ENCODE results near the gene CBX3. TPM values are rescaled to one million over a fixed set of nuclear protein-coding genes. Genes with fewer than 3 reads are reported as not detected.

CBX3 gene
- total and polyA plus RNA-seq, 2 of the 13 experiments (the other 11 are each of a cell fraction or from before 2014, with no cell fraction given), result 53.9 to 249 TPM

DNA sequence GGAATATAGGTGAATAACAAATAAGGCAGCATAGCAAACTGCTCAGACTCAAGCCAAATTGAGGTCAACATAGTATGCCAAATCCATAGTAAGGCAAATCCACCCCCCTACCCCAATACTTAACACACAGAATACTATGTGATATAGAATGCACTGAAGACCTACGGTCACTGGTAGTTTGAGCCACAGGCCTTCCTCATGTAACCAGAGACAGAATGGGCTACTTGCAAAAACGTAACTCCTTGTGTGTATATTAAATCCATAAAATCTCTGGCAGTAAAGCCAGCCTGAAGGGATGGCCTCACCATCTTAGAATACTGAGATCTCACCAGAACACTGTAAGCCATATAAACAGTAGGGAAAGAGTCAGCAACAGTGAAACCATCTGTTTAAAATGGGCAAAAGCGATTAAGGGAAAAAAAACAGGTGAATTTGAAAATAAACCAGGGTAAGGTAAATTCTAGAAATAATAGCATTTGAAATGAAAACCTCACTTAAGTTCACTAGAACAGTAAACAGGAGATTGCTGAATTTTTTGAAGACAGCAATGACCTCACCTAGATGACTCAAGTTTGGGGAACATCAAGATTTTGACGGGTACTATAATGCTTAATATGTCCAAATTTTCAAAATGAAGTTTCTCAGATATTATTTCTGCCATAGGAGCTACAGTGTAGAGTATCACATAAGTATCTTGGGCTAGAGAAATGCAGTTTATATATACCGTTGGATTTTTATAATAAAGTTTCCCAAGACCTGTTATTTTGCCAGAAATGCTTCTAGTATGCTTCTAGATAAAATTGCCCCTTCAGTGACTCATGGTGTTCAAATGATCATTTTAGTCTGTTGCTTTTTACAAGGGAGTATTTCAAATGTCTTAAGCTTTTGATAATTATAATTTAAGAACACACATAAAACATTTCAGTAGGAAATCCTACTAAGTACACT, 14.9 kb upstream of the CBX3 start:
- H3K79me2 ChIP-seq (ENCODE audit: insufficient read depth, low read length), result no peaks in the 10 kb centered on the region
- no peak overlapping the region for H3K4me3 ChIP-seq (replicated peaks in 1 of 3; ENCODE audit: insufficient read depth in 1 of 3, low read depth in 2 of 3, low read length in 3 of 3)
- H3K4me2 ChIP-seq (ENCODE audit: low read depth, low read length), result no peak overlapping the region
- no peak for TF ChIP-seq ZNF407 (CRISPR knock-in tag; IDR thresholded peaks at IDR 0.05; ENCODE audit: not compliant biosample characterization)
- TF ChIP-seq POLR2AphosphoS5 (IDR thresholded peaks at IDR 0.05; ENCODE audit: low read depth, low read length), result peak; percentile 59
- TF ChIP-seq ZMYM4 (CRISPR knock-in tag; IDR thresholded peaks at IDR 0.05), result no peak
- peak; percentile 34 for TF ChIP-seq AGO1 (IDR thresholded peaks at IDR 0.05; ENCODE audit: low read depth, low read length, poor library complexity, severe bottlenecking)
- TF ChIP-seq NRL (CRISPR knock-in tag; IDR thresholded peaks at IDR 0.05; ENCODE audit: borderline replicate concordance), result no peak
- peak; percentile 81 for TF ChIP-seq POLR2AphosphoS2 (IDR thresholded peaks at IDR 0.05; ENCODE audit: low read depth, low read length)
- peak; percentile 96 for TF ChIP-seq RBM22 (optimal IDR thresholded peaks at IDR 0.05; ENCODE audit: low read length)
- peak; percentile 87 for TF ChIP-seq PAF1 (CRISPR knock-in tag; IDR thresholded peaks at IDR 0.05)
- peak; percentile 77 for TF ChIP-seq SRSF4 (IDR thresholded peaks at IDR 0.05; ENCODE audit: low read depth, low read length, poor library complexity, severe bottlenecking)
- peak; percentile 72 for TF ChIP-seq AGO2 (optimal IDR thresholded peaks at IDR 0.05; ENCODE audit: low read depth, low read length)
- TF ChIP-seq MBD4 (IDR thresholded peaks at IDR 0.05; ENCODE audit: borderline replicate concordance, low read length), result 0 out of 2 replicates have a peak, but pooled peaks have one; percentile 43
- TF ChIP-seq POLR2G (IDR thresholded peaks at IDR 0.05; ENCODE audit: low read depth, low read length), result peak; percentile 55; the same call in 1 of the 2 replicates
- peak; percentile 41 to 58; a peak in 3 of 4 replicates for TF ChIP-seq POLR2A (IDR thresholded peaks at IDR 0.05; ENCODE audit: insufficient read depth in 1 of 2, low read depth in 2 of 2, low read length in 2 of 2)
- POLR2A ChIA-PET, result interaction anchor here (2.2 to 3.4 kb wide), 3 partner anchors 13 to 35 kb away, joined by 5 to 40 read pairs (median 12); partner anchors contain the start of genes CBX3, HNRNPA2B1 and NFE2L3
- in situ Hi-C loops (cut with HindIII; ENCODE audit: extremely low pct_ligation_motif_present, low pct_unique_long_range_greater_than_20kb), result loop anchor here (10.0 kb wide), 1 partner anchor 92 kb away; no protein-coding TSS in a partner anchor
- no peaks in the 10 kb centered on the region for H3K9me3 ChIP-seq (ENCODE audit: low read length)
- peaks cover 54% of the 10 kb centered on the region for H4K20me1 ChIP-seq (ENCODE audit: insufficient read depth, low read length)
- 93% methylated on average over 5 of the region's 5 CpGs for WGBS (ENCODE audit: low lambda C conversion rate)
- no peaks in the 10 kb centered on the region for H3K27me3 ChIP-seq (ENCODE audit: control insufficient read depth in 1 of 2, insufficient read depth in 2 of 2, low read length in 2 of 2)
- H2AFZ ChIP-seq (ENCODE audit: low read length), result no peak overlapping the region
- H3K36me3 ChIP-seq (replicated peaks in 1 of 2; ENCODE audit: control insufficient read depth in 1 of 2, insufficient read depth in 2 of 2, low read length in 2 of 2), result peaks cover 2 to 20% of the 10 kb centered on the region in 2 experiments; a peak in 4 of 5 replicates
- ATAC-seq (0 out of 3 replicates have a peak, but pooled peaks have one; percentile 2), FAIRE-seq (no peak), DNase-seq (ENCODE audit: low spot score) (no peak)
- peaks cover 17% of the 10 kb centered on the region for H3K4me1 ChIP-seq (ENCODE audit: insufficient read depth, low read length)
- no peak overlapping the region for H3K9ac ChIP-seq (ENCODE audit: insufficient read depth, low read depth, low read length)
- BruUV-seq (replicated peaks), result no TSS peak
- no peak overlapping the region for H3K27ac ChIP-seq (ENCODE audit: extremely low read length, insufficient read depth, low read length)
- CTCF ChIA-PET (ENCODE audit: low intra/inter-chr PET ratio, low total read pairs), result no interaction called here
- intact Hi-C loops (cut with micrococcal nuclease; ENCODE audit: unreplicated experiment), result no loop called here

Data from HepG2 (cell line).